PC-3 (cell line): Measurements from ENCODE around the gene CSTPP1. TPM values are rescaled to one million over a fixed set of nuclear protein-coding genes. Genes with fewer than 3 reads are reported as not detected.

Experiments
- ATAC-seq: fragments of 200-7000 bp; cut with Tn5 transposase; 2 replicates; pipeline ENCODE4 v1.9.1; 2020; ENCODE audit warnings: mild to moderate bottlenecking, moderate library complexity
- BruUV-seq: library from RNA; stranded (reverse); fragments of 400-500 nt; replicated peaks from 2 replicates; lab custom pipeline; 2021; lab: Mats Ljungman, UMichigan
- CTCF ChIA-PET: fragments of 300-600 bp; sonication (Branson Sonifier 250); formaldehyde crosslinking; loops from one replicate; lab custom pipeline; 2022; ENCODE audit warnings: antibody characterized with exemption; lab: Charles Lee
- POLR2A ChIA-PET: fragments of 300-600 bp; sonication (Branson Sonifier 250); formaldehyde crosslinking; loops from one replicate; lab custom pipeline; 2022; ENCODE audit warnings: antibody characterized with exemption; ENCODE audit not compliant: unreplicated experiment; lab: Charles Lee
- DNase-seq: peaks from one replicate; pipeline ENCODE4 v3.0.0-alpha.2; 2015
- H2AFZ ChIP-seq: fragments of 300-600 bp; sonication (generic); 2 replicates; pipeline ENCODE4 v1.6.0; 2016; ENCODE audit warnings: antibody characterized with exemption, low read length
- H3F3A ChIP-seq: fragments of 300-600 bp; sonication (generic); one replicate; pipeline ENCODE4 v1.6.0; 2017; ENCODE audit warnings: antibody characterized with exemption, low read length, control low read depth, mild to moderate bottlenecking; ENCODE audit not compliant: unreplicated experiment
- H3K27ac ChIP-seq: fragments of 300-600 bp; sonication (generic); 2 replicates; pipeline ENCODE4 v1.5.1; 2016; ENCODE audit warnings: mild to moderate bottlenecking, low read length
- H3K27me3 ChIP-seq: fragments of 300-600 bp; sonication (generic); 2 replicates; pipeline ENCODE4 v1.6.1; 2016; ENCODE audit warnings: low read length, mixed read lengths
- H3K36me3 ChIP-seq: fragments of 300-600 bp; sonication (generic); 2 replicates; pipeline ENCODE4 v1.6.1; 2016; ENCODE audit warnings: low read depth, mixed run types, low read length, mixed read lengths
- H3K4me1 ChIP-seq: fragments of 300-600 bp; sonication (generic); 2 replicates; pipeline ENCODE4 v1.5.1; 2016; ENCODE audit warnings: low read length; ENCODE audit not compliant: insufficient read depth
- H3K4me2 ChIP-seq: fragments of 300-600 bp; sonication (generic); 2 replicates; pipeline ENCODE4 v1.6.0; 2016; ENCODE audit warnings: low read length
- H3K4me3 ChIP-seq: fragments of 300-600 bp; sonication (generic); 2 replicates; pipeline ENCODE4 v1.5.1; 2016; ENCODE audit warnings: mild to moderate bottlenecking, low read length, mixed read lengths
- H3K79me2 ChIP-seq: fragments of 300-600 bp; sonication (generic); 2 replicates; pipeline ENCODE4 v1.6.1; 2017; ENCODE audit warnings: low read length, mixed read lengths
- H3K9ac ChIP-seq: fragments of 300-600 bp; sonication (generic); 2 replicates; pipeline ENCODE4 v1.6.0; 2016; ENCODE audit warnings: mild to moderate bottlenecking, low read length
- H3K9me2 ChIP-seq: fragments of 300-600 bp; sonication (generic); replicated peaks from 2 replicates; pipeline ENCODE4 v1.6.1; 2016; ENCODE audit warnings: mixed run types, low read length, mixed read lengths
- H3K9me3 ChIP-seq: fragments of 300-600 bp; sonication (generic); 2 replicates; pipeline ENCODE4 v1.6.1; 2016; ENCODE audit warnings: low read length, mixed read lengths
- H4K20me1 ChIP-seq: fragments of 300-600 bp; sonication (generic); 2 replicates; pipeline ENCODE4 v1.6.1; 2016; ENCODE audit warnings: low read length, mixed read lengths
- EZH2 ChIP-seq: fragments of 300-600 bp; sonication (generic); IDR thresholded peaks from one replicate; pipeline ENCODE4 v1.6.1; 2017; ENCODE audit warnings: antibody characterized with exemption, mild to moderate bottlenecking, low read length; ENCODE audit not compliant: unreplicated experiment
- EZH2phosphoT487 ChIP-seq: fragments of 300-600 bp; sonication (generic); IDR thresholded peaks from 2 replicates; pipeline ENCODE4 v1.6.1; 2018; ENCODE audit warnings: mild to moderate bottlenecking, antibody characterized with exemption, low read length, borderline replicate concordance
- intact Hi-C: fragments of 100-400 bp; cut with micrococcal nuclease; formaldehyde crosslinking; loops from 2 replicates; pipeline ENCODE4 v1.9.0; 2023
- total RNA-seq: library from RNA; depleted of rRNA; stranded (reverse); fragments of >200 nt; gene quantifications from 2 replicates; pipeline ENCODE4 v1.2.3, GENCODE V29; 2014
- TF ChIP-seq, protein P1 (sequence below): fragments of 300-600 bp; sonication (generic); conservative IDR thresholded peaks from 2 replicates; pipeline ENCODE4 v1.5.1; 2017; ENCODE audit warnings: antibody characterized with exemption, low read depth, mild to moderate bottlenecking, low read length

Gene CSTPP1
- total RNA-seq, 1 experiment from 2014 or later: 21.7 TPM

- no peaks in the 10 kb centered on the region for H3K79me2 ChIP-seq
- H3K9me2 ChIP-seq: no peaks in the 10 kb centered on the region
- no peak overlapping the region for H3K4me2 ChIP-seq
- H3K27me3 ChIP-seq: no peaks in the 10 kb centered on the region
- H2AFZ ChIP-seq: no peak overlapping the region
- H3K36me3 ChIP-seq: no peaks in the 10 kb centered on the region
- no peaks in the 10 kb centered on the region for H4K20me1 ChIP-seq
- TF ChIP-seq, protein P1, sequence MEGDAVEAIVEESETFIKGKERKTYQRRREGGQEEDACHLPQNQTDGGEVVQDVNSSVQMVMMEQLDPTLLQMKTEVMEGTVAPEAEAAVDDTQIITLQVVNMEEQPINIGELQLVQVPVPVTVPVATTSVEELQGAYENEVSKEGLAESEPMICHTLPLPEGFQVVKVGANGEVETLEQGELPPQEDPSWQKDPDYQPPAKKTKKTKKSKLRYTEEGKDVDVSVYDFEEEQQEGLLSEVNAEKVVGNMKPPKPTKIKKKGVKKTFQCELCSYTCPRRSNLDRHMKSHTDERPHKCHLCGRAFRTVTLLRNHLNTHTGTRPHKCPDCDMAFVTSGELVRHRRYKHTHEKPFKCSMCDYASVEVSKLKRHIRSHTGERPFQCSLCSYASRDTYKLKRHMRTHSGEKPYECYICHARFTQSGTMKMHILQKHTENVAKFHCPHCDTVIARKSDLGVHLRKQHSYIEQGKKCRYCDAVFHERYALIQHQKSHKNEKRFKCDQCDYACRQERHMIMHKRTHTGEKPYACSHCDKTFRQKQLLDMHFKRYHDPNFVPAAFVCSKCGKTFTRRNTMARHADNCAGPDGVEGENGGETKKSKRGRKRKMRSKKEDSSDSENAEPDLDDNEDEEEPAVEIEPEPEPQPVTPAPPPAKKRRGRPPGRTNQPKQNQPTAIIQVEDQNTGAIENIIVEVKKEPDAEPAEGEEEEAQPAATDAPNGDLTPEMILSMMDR: no peak
- TF ChIP-seq EZH2: no peak
- TF ChIP-seq EZH2phosphoT487: no peak
- ChIA-PET CTCF (no interaction called here), POLR2A (no interaction called here)
- no peaks in the 10 kb centered on the region for H3F3A ChIP-seq
- H3K4me3 ChIP-seq: no peak overlapping the region
- ATAC-seq (no peak), DNase-seq (no peak)
- no peaks in the 10 kb centered on the region for H3K4me1 ChIP-seq
- H3K27ac ChIP-seq: no peak overlapping the region
- H3K9me3 ChIP-seq: no peaks in the 10 kb centered on the region
- no TSS peak for BruUV-seq
- intact Hi-C loops: no loop called here
- no peak overlapping the region for H3K9ac ChIP-seq
Measured at GRCh38 chr11:47101406-47101805, 164.8 kb downstream of the CSTPP1 start.

GRCh38 chr11:47104261-47104950 lies 167.8 kb downstream of the CSTPP1 start:
- H3K9ac ChIP-seq: no peak overlapping the region
- no peaks in the 10 kb centered on the region for H3K36me3 ChIP-seq
- CTCF ChIA-PET: no interaction called here
- no peak overlapping the region for H3K27ac ChIP-seq
- H3K9me2 ChIP-seq: no peaks in the 10 kb centered on the region
- no peaks in the 10 kb centered on the region for H3F3A ChIP-seq
- H3K4me1 ChIP-seq: no peaks in the 10 kb centered on the region
- no peaks in the 10 kb centered on the region for H3K79me2 ChIP-seq
- no TSS peak for BruUV-seq
- TF ChIP-seq EZH2 (no peak), EZH2phosphoT487 (no peak)
- TF ChIP-seq, protein P1: no peak
- H3K9me3 ChIP-seq: no peaks in the 10 kb centered on the region
- H2AFZ ChIP-seq: no peak overlapping the region
- no peak for DNase-seq
- no peaks in the 10 kb centered on the region for H3K27me3 ChIP-seq
- intact Hi-C loops: no loop called here
- POLR2A ChIA-PET: no interaction called here
- no peaks in the 10 kb centered on the region for H4K20me1 ChIP-seq
- H3K4me2 ChIP-seq: no peak overlapping the region
- ATAC-seq: no peak
- H3K4me3 ChIP-seq: no peak overlapping the region

GRCh38 chr11:47105541-47105940 lies 169.0 kb downstream of the CSTPP1 start:
- Histone ChIP-seq H3K79me2 (no peaks in the 10 kb centered on the region), H3K36me3 (no peaks in the 10 kb centered on the region), H2AFZ (no peak overlapping the region), H3K9ac (no peak overlapping the region), H3K4me1 (no peaks in the 10 kb centered on the region), H3K9me2 (no peaks in the 10 kb centered on the region), H3K27ac (no peak overlapping the region), H3F3A (no peaks in the 10 kb centered on the region), H3K4me3 (no peak overlapping the region), H3K4me2 (no peak overlapping the region), H3K9me3 (no peaks in the 10 kb centered on the region), H3K27me3 (no peaks in the 10 kb centered on the region), H4K20me1 (no peaks in the 10 kb centered on the region)
- no TSS peak for BruUV-seq
- ChIA-PET CTCF (no interaction called here), POLR2A (no interaction called here)
- ATAC-seq (no peak), DNase-seq (no peak)
- TF ChIP-seq, protein P1: no peak
- TF ChIP-seq EZH2 (no peak), EZH2phosphoT487 (no peak)
- intact Hi-C loops: no loop called here
